8988T (cell line): ENCODE data around the gene INTS4.
A peak's percentile ranks its signal among the peaks of the same experiment; 100 is the strongest.
"Not testable (repeated sequence)": the region's sequence is repeated elsewhere in the genome, so short reads cannot be mapped to it uniquely, and the experiment has no call there.

Source experiments
- DNase-seq: peaks from one replicate; pipeline ENCODE4 v3.0.0; 2011

INTS4 gene

GRCh38 chr11:77994434-77995362 is at the start of gene INTS4:
Gene INTS4 (minus strand): TSS chr11:77994668. CDS start chr11:77994643, 25 bp downstream.
- DNase-seq = peak; percentile 80

GRCh38 chr11:78041843-78042440 is 47.5 kb upstream of the INTS4 start:
- DNase-seq = no peak

GRCh38 chr11:78041380-78041719 is 46.9 kb upstream of the INTS4 start:
- DNase-seq = not testable (repeated sequence)

GRCh38 chr11:78040691-78041379 is 46.4 kb upstream of the INTS4 start:
- DNase-seq = peak; percentile 75

- DNase-seq = peak; percentile 80
Observed at GRCh38 chr11:78039919-78040671, 45.6 kb upstream of the INTS4 start.

- DNase-seq = no peak
Observed at GRCh38 chr11:78039391-78039918, 45.0 kb upstream of the INTS4 start.

- no peak for DNase-seq
Observed at GRCh38 chr11:78038697-78039313, 44.3 kb upstream of the INTS4 start.

GRCh38 chr11:78037825-78038620 is 43.6 kb upstream of the INTS4 start:
- no peak for DNase-seq

GRCh38 chr11:78037056-78037455 is 42.6 kb upstream of the INTS4 start:
- DNase-seq = no peak

GRCh38 chr11:78036313-78036712 is 41.8 kb upstream of the INTS4 start:
- no peak for DNase-seq

GRCh38 chr11:78034623-78035022 is 40.2 kb upstream of the INTS4 start:
- no peak for DNase-seq

GRCh38 chr11:78033040-78033439 is 38.6 kb upstream of the INTS4 start:
- DNase-seq = no peak

- no peak for DNase-seq
Observed at GRCh38 chr11:78032090-78032489, 37.6 kb upstream of the INTS4 start.

GRCh38 chr11:78031629-78032028 is 37.2 kb upstream of the INTS4 start:
- DNase-seq = no peak

- DNase-seq = no peak
Observed at GRCh38 chr11:78030429-78031325, 36.2 kb upstream of the INTS4 start.

GRCh38 chr11:78028423-78028822 is 34.0 kb upstream of the INTS4 start:
- DNase-seq = not testable (repeated sequence)

GRCh38 chr11:78027759-78028158 is 33.3 kb upstream of the INTS4 start:
- no peak for DNase-seq

- no peak for DNase-seq
Observed at GRCh38 chr11:78025378-78025777, 30.9 kb upstream of the INTS4 start.

GRCh38 chr11:78023426-78023825 is 29.0 kb upstream of the INTS4 start:
- no peak for DNase-seq
